Activated gamma-delta T cell (primary cell): Measurements from ENCODE around the gene HACD2.

Experiments used
- DNase-seq: peaks from one replicate; lab custom pipeline; 2025; lab: John Stamatoyannopoulos, UW

The HACD2 gene

GRCh38 chr3:123447749-123448517 is 136.9 kb downstream of the HACD2 start:
- DNase-seq, result no peak

- DNase-seq, result no peak
These were observed 137.5 kb downstream of the HACD2 start for GRCh38 chr3:123447416-123447748.

DNA sequence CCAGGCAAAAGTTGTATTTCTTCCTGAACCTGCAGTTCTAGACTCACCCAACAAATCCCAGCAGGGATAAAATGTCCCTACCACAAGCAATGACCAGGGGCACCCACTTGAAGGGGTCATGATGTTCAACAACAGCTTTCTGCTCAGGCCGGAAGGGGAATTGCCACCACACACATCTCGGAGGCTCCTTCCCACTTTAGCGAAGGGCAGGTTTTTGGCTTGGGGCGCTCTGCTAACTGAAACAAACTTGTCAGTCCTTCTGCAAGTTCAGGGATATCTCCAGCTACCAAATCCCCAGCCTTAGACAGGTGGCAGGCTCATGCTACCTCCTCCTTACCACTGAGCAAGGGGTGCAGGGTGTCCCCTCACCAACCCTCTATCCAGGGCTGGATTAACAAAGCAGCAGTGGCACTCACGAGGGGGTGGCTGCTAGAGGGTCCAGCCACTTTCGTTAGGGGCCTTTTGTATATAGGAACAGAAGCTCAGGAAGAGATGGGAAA is 138.2 kb downstream of the HACD2 start:
- DNase-seq, result no peak

DNA sequence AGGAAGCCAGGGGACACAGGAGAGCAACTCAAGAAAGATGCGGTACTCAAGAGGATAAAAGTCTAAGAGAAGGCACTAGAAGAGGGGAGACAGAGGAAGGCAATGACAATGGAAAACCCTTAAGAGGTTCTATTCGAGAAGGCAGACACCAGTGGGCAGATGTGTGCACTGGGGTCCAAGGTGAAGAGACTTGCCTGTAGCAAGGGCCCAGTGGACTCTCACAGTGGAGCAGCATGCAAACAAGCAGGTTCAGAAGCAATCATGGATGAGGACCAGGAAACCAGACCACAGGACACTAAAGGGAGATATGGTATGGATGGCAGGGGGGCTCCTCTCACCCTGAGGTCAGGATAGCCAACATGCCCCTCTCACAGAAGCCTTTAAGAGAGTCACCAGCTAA is 138.6 kb downstream of the HACD2 start:
- no peak for DNase-seq

DNA sequence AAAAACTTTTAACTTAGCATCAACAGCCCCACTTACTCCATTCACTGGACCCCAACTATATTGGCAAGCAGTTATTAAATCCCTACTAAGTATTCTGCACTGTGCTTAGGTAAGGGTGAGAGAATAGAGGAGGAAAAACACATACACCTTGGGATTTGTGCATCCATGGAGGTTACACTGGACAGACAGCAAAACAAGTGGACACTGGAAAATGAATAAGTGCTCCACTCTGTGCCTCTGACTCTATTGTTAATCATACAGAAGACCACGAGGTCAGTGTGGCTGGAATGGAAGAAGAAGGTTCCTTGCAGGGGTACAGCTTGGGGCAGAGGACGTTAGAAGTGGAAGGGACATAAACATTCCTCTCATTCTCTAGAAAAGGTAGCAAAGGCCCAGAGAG is 139.2 kb downstream of the HACD2 start:
- DNase-seq, result no peak

GRCh38 chr3:123444744-123445143 is 140.1 kb downstream of the HACD2 start:
- DNase-seq, result no peak

DNA sequence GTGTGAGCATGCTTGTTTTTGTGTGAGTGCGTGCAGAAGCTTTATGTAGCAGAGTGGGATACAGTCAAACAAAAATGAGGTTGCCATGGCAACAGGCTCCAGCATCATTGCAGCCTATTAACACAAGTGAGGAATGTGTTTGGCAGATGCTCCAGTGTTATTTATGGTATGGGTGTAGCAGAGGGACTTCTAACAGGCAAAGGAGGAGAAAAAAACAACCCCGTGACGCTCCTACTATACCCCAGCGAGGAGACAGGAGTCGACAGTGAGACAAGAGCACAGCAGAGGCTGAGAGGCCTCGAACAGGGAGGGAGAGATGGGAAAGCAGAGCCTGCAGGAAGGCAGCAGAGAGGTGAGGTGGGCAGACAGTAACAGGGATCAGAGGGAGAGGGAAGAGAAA is 140.8 kb downstream of the HACD2 start:
- no peak for DNase-seq

DNA sequence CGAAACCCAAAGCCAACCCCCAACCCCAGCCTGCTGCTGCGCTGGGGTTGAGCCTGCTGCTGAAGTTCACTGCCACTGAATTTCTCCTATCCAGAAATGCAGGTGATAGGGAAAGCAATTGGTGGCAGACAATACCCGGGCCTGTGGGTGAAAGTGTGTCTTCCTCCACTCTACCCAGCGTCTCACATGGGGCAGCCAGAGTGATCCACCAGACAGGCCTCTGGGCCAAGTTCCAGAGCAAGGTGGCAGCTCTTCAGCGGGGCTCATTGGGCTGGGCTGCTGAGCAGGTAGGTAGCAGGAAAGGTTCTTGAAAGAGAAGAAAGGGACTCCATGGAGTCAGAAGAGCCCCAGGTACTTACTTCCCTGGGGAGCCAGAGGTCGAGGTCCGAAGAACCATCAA is 141.9 kb downstream of the HACD2 start:
- DNase-seq, result no peak

DNA sequence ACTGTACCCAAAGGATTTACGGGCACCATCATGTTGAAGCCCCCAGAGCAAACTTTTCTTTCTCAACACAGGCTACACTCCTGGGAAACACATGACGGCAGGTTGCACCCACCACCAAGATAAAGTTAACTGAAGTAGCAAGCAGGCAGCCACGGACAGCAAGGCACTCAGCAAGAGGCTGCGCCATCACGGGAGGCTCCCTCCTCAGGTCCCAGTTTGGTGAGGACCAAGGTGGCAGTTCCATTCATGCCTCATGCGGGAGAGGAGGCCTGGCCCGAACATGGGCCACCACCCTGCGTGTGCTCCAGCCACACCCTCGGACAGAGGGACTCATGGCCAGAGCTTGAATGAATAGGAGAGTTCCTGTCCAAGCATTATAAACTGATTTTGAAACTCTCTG is 142.7 kb downstream of the HACD2 start:
- no peak for DNase-seq
